ENCODE results near the gene NPFF. TPM values are rescaled to one million over a fixed set of nuclear protein-coding genes. Genes with fewer than 3 reads are reported as not detected.

The NPFF gene
- total RNA-seq, 3 donors from 2014 or later: not detected

- Histone ChIP-seq H3K4me3 (peak overlapping the region; percentile 17), H3K9me3 (no peaks in the 10 kb centered on the region), H3K4me1 (ENCODE audit: low read depth) (peaks cover 14% of the 10 kb centered on the region), H3K36me3 (ENCODE audit: low read depth) (peaks cover 6% of the 10 kb centered on the region)
- DNase-seq: no peak
- no peak for ATAC-seq
- no peak for TF ChIP-seq CTCF (IDR thresholded peaks at IDR 0.05)
- intact Hi-C loops (cut with DNase I, micrococcal nuclease): no loop called here
Observed at GRCh38 chr12:53501615-53502181, 5.6 kb downstream of the NPFF start.

- H3K9me3 ChIP-seq: no peaks in the 10 kb centered on the region
- intact Hi-C loops (cut with DNase I, micrococcal nuclease): no loop called here
Observed at GRCh38 chr12:53500776-53501614, 6.3 kb downstream of the NPFF start, which contains the start of gene TARBP2. Gene TARBP2 (plus strand): TSS chr12:53501283. CDS start chr12:53501409, 126 bp downstream.

GRCh38 chr12:53500142-53500775, 7.0 kb downstream of the NPFF start:
- ATAC-seq (no peak), DNase-seq (peak in 2 of 3 donors; percentile 51 to 56)
- peaks cover 25% of the 10 kb centered on the region for H3K4me1 ChIP-seq (ENCODE audit: low read depth)
- TF ChIP-seq CTCF (IDR thresholded peaks at IDR 0.05): no peak
- H3K4me3 ChIP-seq: peak overlapping the region; percentile 17
- intact Hi-C loops (cut with DNase I, micrococcal nuclease): no loop called here
- H3K36me3 ChIP-seq (ENCODE audit: low read depth): peaks cover 6% of the 10 kb centered on the region
- no peaks in the 10 kb centered on the region for H3K9me3 ChIP-seq

More at GRCh38 chr12:53500776-53501614, 6.3 kb downstream of the NPFF start, which contains the start of gene TARBP2:
- ATAC-seq (peak; percentile 86), DNase-seq (peak; percentile 98 to 100 (median 98))
- Histone ChIP-seq H3K4me1 (ENCODE audit: low read depth) (peaks cover 21% of the 10 kb centered on the region), H3K36me3 (ENCODE audit: low read depth) (peaks cover 6% of the 10 kb centered on the region), H3K4me3 (peak within 1 kb of the TSS; percentile 17)
- no peak for TF ChIP-seq CTCF (IDR thresholded peaks at IDR 0.05)

GRCh38 chr12:53499266-53500141, 7.8 kb downstream of the NPFF start, which contains the start of gene MAP3K12:
Gene MAP3K12 (minus strand): TSS chr12:53499458. CDS start chr12:53487391, 12,067 bp downstream.
- Histone ChIP-seq H3K9me3 (no peaks in the 10 kb centered on the region), H3K36me3 (ENCODE audit: low read depth) (peaks cover 6% of the 10 kb centered on the region), H3K4me1 (ENCODE audit: low read depth) (peaks cover 25% of the 10 kb centered on the region), H3K4me3 (no peak within 1 kb of the TSS)
- intact Hi-C loops (cut with DNase I, micrococcal nuclease): no loop called here
- ATAC-seq (peak; percentile 8), DNase-seq (peak; percentile 64 to 87 (median 75))
- no peak for TF ChIP-seq CTCF (IDR thresholded peaks at IDR 0.05)

GRCh38 chr12:53498235-53498630, 9.1 kb downstream of the NPFF start:
- DNase-seq (no peak), ATAC-seq (no peak)
- Histone ChIP-seq H3K36me3 (ENCODE audit: low read depth) (peaks cover 6% of the 10 kb centered on the region), H3K4me3 (no peak overlapping the region), H3K9me3 (no peaks in the 10 kb centered on the region), H3K4me1 (ENCODE audit: low read depth) (peaks cover 30% of the 10 kb centered on the region)
- intact Hi-C loops (cut with DNase I, micrococcal nuclease): no loop called here
- TF ChIP-seq CTCF (IDR thresholded peaks at IDR 0.05): no peak

Data from mucosa of descending colon (tissue), 3 donors.